ENCODE data around the gene HMCN1. TPM values are rescaled to one million over a fixed set of nuclear protein-coding genes. Genes with fewer than 3 reads are reported as not detected.
A peak's percentile ranks its signal among the peaks of the same experiment; 100 is the strongest.

The HMCN1 gene
- total and polyA plus RNA-seq, 8 donors, result 0.12 to 15.1 (median 0.86) TPM

GRCh38 chr1:185973645-185974044 is 239.5 kb downstream of the HMCN1 start:
- no peak overlapping the region for H3K4me3 ChIP-seq
- intact Hi-C loops (cut with DNase I; ENCODE audit: low total_unique reads), result no loop called here
- H3K9me3 ChIP-seq, result no peaks in the 10 kb centered on the region
- no peak overlapping the region for H3K27ac ChIP-seq
- H3K27me3 ChIP-seq, result no peaks in the 10 kb centered on the region
- TF ChIP-seq EP300 (IDR thresholded peaks at IDR 0.05), result no peak
- no peak for TF ChIP-seq POLR2AphosphoS5 (IDR thresholded peaks at IDR 0.05)
- TF ChIP-seq POLR2A (IDR thresholded peaks at IDR 0.05), result no peak
- TF ChIP-seq, protein P1, sequence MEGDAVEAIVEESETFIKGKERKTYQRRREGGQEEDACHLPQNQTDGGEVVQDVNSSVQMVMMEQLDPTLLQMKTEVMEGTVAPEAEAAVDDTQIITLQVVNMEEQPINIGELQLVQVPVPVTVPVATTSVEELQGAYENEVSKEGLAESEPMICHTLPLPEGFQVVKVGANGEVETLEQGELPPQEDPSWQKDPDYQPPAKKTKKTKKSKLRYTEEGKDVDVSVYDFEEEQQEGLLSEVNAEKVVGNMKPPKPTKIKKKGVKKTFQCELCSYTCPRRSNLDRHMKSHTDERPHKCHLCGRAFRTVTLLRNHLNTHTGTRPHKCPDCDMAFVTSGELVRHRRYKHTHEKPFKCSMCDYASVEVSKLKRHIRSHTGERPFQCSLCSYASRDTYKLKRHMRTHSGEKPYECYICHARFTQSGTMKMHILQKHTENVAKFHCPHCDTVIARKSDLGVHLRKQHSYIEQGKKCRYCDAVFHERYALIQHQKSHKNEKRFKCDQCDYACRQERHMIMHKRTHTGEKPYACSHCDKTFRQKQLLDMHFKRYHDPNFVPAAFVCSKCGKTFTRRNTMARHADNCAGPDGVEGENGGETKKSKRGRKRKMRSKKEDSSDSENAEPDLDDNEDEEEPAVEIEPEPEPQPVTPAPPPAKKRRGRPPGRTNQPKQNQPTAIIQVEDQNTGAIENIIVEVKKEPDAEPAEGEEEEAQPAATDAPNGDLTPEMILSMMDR (IDR thresholded peaks at IDR 0.05), result no peak
- no peaks in the 10 kb centered on the region for H3K36me3 ChIP-seq
- no peak for DNase-seq
- peaks cover 0 to 7% (median 0%) of the 10 kb centered on the region in 4 donors for H3K4me1 ChIP-seq
- 68 to 80% (median 71%) methylated on average over 1 of the region's 1 CpG for WGBS, 5 donors

GRCh38 chr1:185974367-185975170 is 240.4 kb downstream of the HMCN1 start:
- TF ChIP-seq, protein P1 (IDR thresholded peaks at IDR 0.05), result no peak
- TF ChIP-seq POLR2AphosphoS5 (IDR thresholded peaks at IDR 0.05), result no peak
- no peak for TF ChIP-seq POLR2A (IDR thresholded peaks at IDR 0.05)
- TF ChIP-seq EP300 (IDR thresholded peaks at IDR 0.05), result no peak
- Histone ChIP-seq H3K27me3 (no peaks in the 10 kb centered on the region), H3K27ac (no peak overlapping the region), H3K36me3 (no peaks in the 10 kb centered on the region), H3K4me3 (no peak overlapping the region), H3K4me1 (peaks cover 0 to 3% (median 0%) of the 10 kb centered on the region in 4 donors), H3K9me3 (no peaks in the 10 kb centered on the region)
- no peak for DNase-seq
- 69 to 85% (median 84%) methylated on average over 3 of the region's 3 CpGs for WGBS, 5 donors
- intact Hi-C loops (cut with DNase I; ENCODE audit: low total_unique reads), result no loop called here

- H3K4me1 ChIP-seq, result no peaks in the 10 kb centered on the region
- H3K27me3 ChIP-seq, result no peaks in the 10 kb centered on the region
- intact Hi-C loops (cut with DNase I; ENCODE audit: low total_unique reads), result no loop called here
- WGBS, 5 donors, result 88 to 97% (median 95%) methylated on average over 1 of the region's 1 CpG
- TF ChIP-seq POLR2AphosphoS5 (IDR thresholded peaks at IDR 0.05), result no peak
- TF ChIP-seq POLR2A (IDR thresholded peaks at IDR 0.05), result no peak
- no peak for TF ChIP-seq EP300 (IDR thresholded peaks at IDR 0.05)
- TF ChIP-seq, protein P1 (IDR thresholded peaks at IDR 0.05), result no peak
- no peak overlapping the region for H3K4me3 ChIP-seq
- no peaks in the 10 kb centered on the region for H3K9me3 ChIP-seq
- no peak overlapping the region for H3K27ac ChIP-seq
- no peaks in the 10 kb centered on the region for H3K36me3 ChIP-seq
- DNase-seq, result no peak
Observed at GRCh38 chr1:185980891-185981290, 246.7 kb downstream of the HMCN1 start.

- no peak overlapping the region for H3K27ac ChIP-seq
- H3K9me3 ChIP-seq, result no peaks in the 10 kb centered on the region
- no peaks in the 10 kb centered on the region for H3K4me1 ChIP-seq
- no peaks in the 10 kb centered on the region for H3K27me3 ChIP-seq
- intact Hi-C loops (cut with DNase I; ENCODE audit: low total_unique reads), result no loop called here
- 66 to 77% (median 70%) methylated on average over 4 of the region's 4 CpGs for WGBS, 5 donors
- TF ChIP-seq, protein P1 (IDR thresholded peaks at IDR 0.05), result no peak
- TF ChIP-seq EP300 (IDR thresholded peaks at IDR 0.05) (no peak), POLR2A (IDR thresholded peaks at IDR 0.05) (no peak), POLR2AphosphoS5 (IDR thresholded peaks at IDR 0.05) (no peak)
- no peak overlapping the region for H3K4me3 ChIP-seq
- H3K36me3 ChIP-seq, result no peaks in the 10 kb centered on the region
- DNase-seq, result peak in 1 of 2 donors; percentile 8
Observed at GRCh38 chr1:185984113-185984836, 250.1 kb downstream of the HMCN1 start.

Data from stomach (tissue), 9 donors.